Measurements from ENCODE around the gene NKD1. TPM values are rescaled to one million over a fixed set of nuclear protein-coding genes. Genes with fewer than 3 reads are reported as not detected.
A peak's percentile ranks its signal among the peaks of the same experiment; 100 is the strongest.

Gene NKD1
- total and polyA plus RNA-seq, 2 experiments from 2014 or later: not detected

GRCh38 chr16:50580180-50580798 is 32.1 kb downstream of the NKD1 start:
- TF ChIP-seq EZH2 (IDR thresholded peaks at IDR 0.05; ENCODE audit: insufficient read depth, poor library complexity, severe bottlenecking) (no peak), EZH2phosphoT487 (IDR thresholded peaks at IDR 0.05; ENCODE audit: insufficient read depth, low read depth) (no peak)
- Histone ChIP-seq H3K9ac (no peak overlapping the region), H2AFZ (no peak overlapping the region), H3K27ac (no peak overlapping the region), H3K4me2 (ENCODE audit: unreplicated experiment) (no peak overlapping the region), H3K36me3 (ENCODE audit: low read depth) (no peaks in the 10 kb centered on the region), H3K9me3 (ENCODE audit: low read depth) (no peaks in the 10 kb centered on the region), H3K4me1 (ENCODE audit: insufficient read depth) (0 out of 2 replicates have a peak, but pooled peaks cover 4% of the 10 kb centered on the region), H3F3A (ENCODE audit: insufficient read depth) (no peaks in the 10 kb centered on the region), H3K79me2 (ENCODE audit: insufficient read depth) (no peaks in the 10 kb centered on the region), H3K9me2 (ENCODE audit: insufficient read depth) (no peaks in the 10 kb centered on the region), H4K20me1 (ENCODE audit: insufficient read depth) (no peaks in the 10 kb centered on the region), H3K4me3 (no peak overlapping the region), H3K27me3 (replicated peaks; ENCODE audit: insufficient read depth) (0 out of 2 replicates have a peak, but pooled peaks cover 9% of the 10 kb centered on the region)
- 34 to 35% methylated on average over 8 of the region's 8 CpGs for WGBS, 2 experiments (ENCODE audit: low coverage in 1 of 2, low lambda C conversion rate in 2 of 2, missing lambda C conversion rate in 2 of 2)
- in situ Hi-C loops (cut with MboI): no loop called here
- DNase-seq: peak; percentile 45

- no peaks in the 10 kb centered on the region for H3K9me3 ChIP-seq (ENCODE audit: low read depth)
- H3K9ac ChIP-seq: no peak overlapping the region
- H3F3A ChIP-seq (ENCODE audit: insufficient read depth): no peaks in the 10 kb centered on the region
- H3K27me3 ChIP-seq (replicated peaks; ENCODE audit: insufficient read depth): 0 out of 2 replicates have a peak, but pooled peaks cover 9% of the 10 kb centered on the region
- no peak overlapping the region for H2AFZ ChIP-seq
- 0 out of 2 replicates have a peak, but pooled peaks cover 4% of the 10 kb centered on the region for H3K4me1 ChIP-seq (ENCODE audit: insufficient read depth)
- no peak for TF ChIP-seq EZH2phosphoT487 (IDR thresholded peaks at IDR 0.05; ENCODE audit: insufficient read depth, low read depth)
- no peak for TF ChIP-seq EZH2 (IDR thresholded peaks at IDR 0.05; ENCODE audit: insufficient read depth, poor library complexity, severe bottlenecking)
- 17% methylated on average over 4 of the region's 4 CpGs for WGBS, 2 experiments (ENCODE audit: low coverage in 1 of 2, low lambda C conversion rate in 2 of 2, missing lambda C conversion rate in 2 of 2)
- no peak overlapping the region for H3K4me2 ChIP-seq (ENCODE audit: unreplicated experiment)
- DNase-seq: peak; percentile 35
- H3K4me3 ChIP-seq: no peak overlapping the region
- no peak overlapping the region for H3K27ac ChIP-seq
- H4K20me1 ChIP-seq (ENCODE audit: insufficient read depth): no peaks in the 10 kb centered on the region
- H3K36me3 ChIP-seq (ENCODE audit: low read depth): no peaks in the 10 kb centered on the region
- H3K9me2 ChIP-seq (ENCODE audit: insufficient read depth): no peaks in the 10 kb centered on the region
- H3K79me2 ChIP-seq (ENCODE audit: insufficient read depth): no peaks in the 10 kb centered on the region
- in situ Hi-C loops (cut with MboI): no loop called here
Measured at GRCh38 chr16:50581845-50582244, 33.6 kb downstream of the NKD1 start.

- DNase-seq: no peak
- H3K4me2 ChIP-seq (ENCODE audit: unreplicated experiment): no peak overlapping the region
- H3F3A ChIP-seq (ENCODE audit: insufficient read depth): no peaks in the 10 kb centered on the region
- 0 out of 2 replicates have a peak, but pooled peaks cover 4% of the 10 kb centered on the region for H3K4me1 ChIP-seq (ENCODE audit: insufficient read depth)
- H3K36me3 ChIP-seq (ENCODE audit: low read depth): no peaks in the 10 kb centered on the region
- H4K20me1 ChIP-seq (ENCODE audit: insufficient read depth): no peaks in the 10 kb centered on the region
- in situ Hi-C loops (cut with MboI): no loop called here
- no peak overlapping the region for H3K27ac ChIP-seq
- 62 to 81% methylated on average over 3 of the region's 3 CpGs for WGBS, 2 experiments (ENCODE audit: low coverage in 1 of 2, low lambda C conversion rate in 2 of 2, missing lambda C conversion rate in 2 of 2)
- no peak overlapping the region for H3K4me3 ChIP-seq
- no peak for TF ChIP-seq EZH2phosphoT487 (IDR thresholded peaks at IDR 0.05; ENCODE audit: insufficient read depth, low read depth)
- TF ChIP-seq EZH2 (IDR thresholded peaks at IDR 0.05; ENCODE audit: insufficient read depth, poor library complexity, severe bottlenecking): no peak
- 0 out of 2 replicates have a peak, but pooled peaks cover 9% of the 10 kb centered on the region for H3K27me3 ChIP-seq (replicated peaks; ENCODE audit: insufficient read depth)
- H3K9me2 ChIP-seq (ENCODE audit: insufficient read depth): no peaks in the 10 kb centered on the region
- H3K9me3 ChIP-seq (ENCODE audit: low read depth): no peaks in the 10 kb centered on the region
- no peaks in the 10 kb centered on the region for H3K79me2 ChIP-seq (ENCODE audit: insufficient read depth)
- H3K9ac ChIP-seq: no peak overlapping the region
- no peak overlapping the region for H2AFZ ChIP-seq
Measured at GRCh38 chr16:50583211-50583610, 35.0 kb downstream of the NKD1 start.

- Histone ChIP-seq H3K4me2 (ENCODE audit: unreplicated experiment) (no peak overlapping the region), H4K20me1 (ENCODE audit: insufficient read depth) (no peaks in the 10 kb centered on the region), H3K27me3 (replicated peaks; ENCODE audit: insufficient read depth) (0 out of 2 replicates have a peak, but pooled peaks cover 9% of the 10 kb centered on the region), H3K4me1 (ENCODE audit: insufficient read depth) (0 out of 2 replicates have a peak, but pooled peaks cover 4% of the 10 kb centered on the region), H3K9me2 (ENCODE audit: insufficient read depth) (no peaks in the 10 kb centered on the region), H3K36me3 (ENCODE audit: low read depth) (no peaks in the 10 kb centered on the region), H3K79me2 (ENCODE audit: insufficient read depth) (no peaks in the 10 kb centered on the region), H3K4me3 (no peak overlapping the region), H3K9ac (no peak overlapping the region), H3F3A (ENCODE audit: insufficient read depth) (no peaks in the 10 kb centered on the region), H2AFZ (no peak overlapping the region), H3K9me3 (ENCODE audit: low read depth) (no peaks in the 10 kb centered on the region), H3K27ac (no peak overlapping the region)
- DNase-seq: no peak
- in situ Hi-C loops (cut with MboI): no loop called here
- TF ChIP-seq EZH2phosphoT487 (IDR thresholded peaks at IDR 0.05; ENCODE audit: insufficient read depth, low read depth): no peak
- TF ChIP-seq EZH2 (IDR thresholded peaks at IDR 0.05; ENCODE audit: insufficient read depth, poor library complexity, severe bottlenecking): no peak
- 14 to 18% methylated on average over 6 of the region's 6 CpGs for WGBS, 2 experiments (ENCODE audit: low coverage in 1 of 2, low lambda C conversion rate in 2 of 2, missing lambda C conversion rate in 2 of 2)
Measured at GRCh38 chr16:50584033-50584722, 36.0 kb downstream of the NKD1 start.

Measured in GM23248 (cell line).